Left lung (tissue), 10 donors: ENCODE data around the gene CCHCR1. TPM values are rescaled to one million over a fixed set of nuclear protein-coding genes. Genes with fewer than 3 reads are reported as not detected.

Experiments used
- ATAC-seq: fragments of 200-7000 bp; cut with Tn5 transposase; one replicate; pipeline ENCODE4 v1.9.1; 2020; ENCODE audit warnings: moderate library complexity
- DNase-seq, 4 donors: peaks; one replicate each; pipeline ENCODE4 v3.0.0-alpha.2; 2013 to 2020
- H3K27ac ChIP-seq, 2 donors: fragments of 200-600 bp; sonication (generic) in 1 of 2; one replicate each; pipeline versions ENCODE4 v1.5.0 to v1.8.0; 2020 to 2021
- H3K27me3 ChIP-seq, 2 donors: fragments of 200-600 bp; sonication (generic) in 1 of 2; one replicate each; pipeline versions ENCODE4 v1.5.0 to v1.8.0; 2020 to 2021
- H3K36me3 ChIP-seq, 2 donors: fragments of 200-600 bp; sonication (generic) in 1 of 2; one replicate each; pipeline versions ENCODE4 v1.5.0 to v1.8.0; 2020 to 2021
- H3K4me1 ChIP-seq, 2 donors: fragments of 200-600 bp; one replicate each; pipeline ENCODE4 v1.8.0; 2021
- H3K4me3 ChIP-seq, 2 donors: fragments of 200-600 bp; sonication (generic) in 1 of 2; one replicate each; pipeline versions ENCODE4 v1.5.0 to v1.8.0; 2020 to 2021; ENCODE audit warnings: mild to moderate bottlenecking in 1 of 2
- H3K9me3 ChIP-seq, 2 donors: fragments of 200-600 bp; sonication (generic) in 1 of 2; one replicate each; pipeline versions ENCODE4 v1.5.0 to v1.8.0; 2020 to 2021
- intact Hi-C, 2 donors: fragments of 100-400 bp; cut with DNase I; formaldehyde crosslinking; loops; one replicate each; pipeline versions ENCODE4 v1.11.2 to v1.14.2; 2022
- polyA plus RNA-seq, 6 donors: library from polyadenylated mRNA; unstranded; fragments of 120-200 nt; gene quantifications; one replicate each; pipeline ENCODE4 v1.2.1, GENCODE V29; 2013; ENCODE audit not compliant: insufficient read length in 6 of 6
- total RNA-seq, 2 donors: library from RNA; stranded (reverse); fragmentation: NEBNext Ultra II Directional; extraction: Animal tissue kit (Norgen Biotek cat#: 25700); gene quantifications; one replicate each; pipeline ENCODE4 v1.2.1, GENCODE V29; 2021
- TF ChIP-seq, protein P1 (sequence below), 2 donors: fragments of 200-600 bp; sonication (generic) in 1 of 2; IDR thresholded peaks; one replicate each; pipeline versions ENCODE4 v1.5.0 to v1.8.0; 2021; ENCODE audit warnings: antibody characterized with exemption in 2 of 2
- donor health status: DM: no; HTN: yes; CAD: no.
- donor health status: DM: no; HTN: no; CAD: no.

CCHCR1 gene
- total and polyA plus RNA-seq, 8 donors: 18.9 to 38.8 (median 35.1) TPM

- ATAC-seq (no peak), DNase-seq (no peak)
- TF ChIP-seq, protein P1, sequence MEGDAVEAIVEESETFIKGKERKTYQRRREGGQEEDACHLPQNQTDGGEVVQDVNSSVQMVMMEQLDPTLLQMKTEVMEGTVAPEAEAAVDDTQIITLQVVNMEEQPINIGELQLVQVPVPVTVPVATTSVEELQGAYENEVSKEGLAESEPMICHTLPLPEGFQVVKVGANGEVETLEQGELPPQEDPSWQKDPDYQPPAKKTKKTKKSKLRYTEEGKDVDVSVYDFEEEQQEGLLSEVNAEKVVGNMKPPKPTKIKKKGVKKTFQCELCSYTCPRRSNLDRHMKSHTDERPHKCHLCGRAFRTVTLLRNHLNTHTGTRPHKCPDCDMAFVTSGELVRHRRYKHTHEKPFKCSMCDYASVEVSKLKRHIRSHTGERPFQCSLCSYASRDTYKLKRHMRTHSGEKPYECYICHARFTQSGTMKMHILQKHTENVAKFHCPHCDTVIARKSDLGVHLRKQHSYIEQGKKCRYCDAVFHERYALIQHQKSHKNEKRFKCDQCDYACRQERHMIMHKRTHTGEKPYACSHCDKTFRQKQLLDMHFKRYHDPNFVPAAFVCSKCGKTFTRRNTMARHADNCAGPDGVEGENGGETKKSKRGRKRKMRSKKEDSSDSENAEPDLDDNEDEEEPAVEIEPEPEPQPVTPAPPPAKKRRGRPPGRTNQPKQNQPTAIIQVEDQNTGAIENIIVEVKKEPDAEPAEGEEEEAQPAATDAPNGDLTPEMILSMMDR (IDR thresholded peaks at IDR 0.05): no peak
Observed at GRCh38 chr6:31118178-31118577, 39.4 kb downstream of the CCHCR1 start.

DNA sequence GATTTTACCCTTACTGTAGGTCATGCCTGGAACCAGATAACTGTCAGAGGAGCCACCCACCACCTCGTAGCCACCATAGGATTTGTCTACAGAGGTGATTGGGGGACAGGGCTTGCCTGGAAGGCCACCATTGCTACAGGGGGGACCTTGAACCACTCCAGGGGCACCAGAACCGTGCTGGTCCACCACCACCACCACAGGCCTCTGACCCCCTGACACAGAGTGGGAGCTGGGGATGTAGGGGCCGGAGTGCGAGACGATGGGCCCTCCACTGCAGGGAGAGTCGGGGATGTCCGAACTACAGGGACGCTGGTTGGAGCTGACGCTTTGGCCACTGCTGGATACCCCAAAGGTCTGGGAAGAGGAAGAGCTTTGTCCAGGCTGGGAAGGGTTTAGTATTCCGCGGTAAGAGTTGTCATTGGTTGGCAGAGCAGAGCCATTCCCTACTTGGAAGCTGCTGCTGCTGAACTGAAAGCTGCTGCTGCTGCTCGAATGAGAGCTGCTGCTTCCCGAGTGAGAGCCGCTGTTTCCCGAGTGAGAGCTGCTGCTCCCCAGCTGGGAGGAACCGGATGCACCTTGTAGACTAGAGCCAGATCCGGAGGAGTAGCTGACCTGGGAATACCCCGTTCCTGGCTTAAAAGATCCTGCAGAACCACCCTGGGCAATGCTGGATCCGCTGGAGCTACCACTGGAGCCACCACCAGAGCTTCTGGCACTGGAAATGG lies 40.8 kb downstream of the CCHCR1 start:
- no peaks in the 10 kb centered on the region for H3K36me3 ChIP-seq
- H3K4me1 ChIP-seq: peaks cover 11 to 25% of the 10 kb centered on the region in 2 donors
- TF ChIP-seq, protein P1 (IDR thresholded peaks at IDR 0.05): no peak
- H3K27me3 ChIP-seq: no peaks in the 10 kb centered on the region
- intact Hi-C loops: no loop called here
- ATAC-seq (no peak), DNase-seq (no peak)
- no peak overlapping the region for H3K4me3 ChIP-seq
- H3K9me3 ChIP-seq: no peaks in the 10 kb centered on the region
- H3K27ac ChIP-seq: no peak overlapping the region

More at GRCh38 chr6:31118178-31118577, 39.4 kb downstream of the CCHCR1 start:
- Histone ChIP-seq H3K4me3 (no peak overlapping the region), H3K9me3 (no peaks in the 10 kb centered on the region), H3K27ac (no peak overlapping the region), H3K4me1 (peaks cover 11 to 38% of the 10 kb centered on the region in 2 donors), H3K27me3 (no peaks in the 10 kb centered on the region), H3K36me3 (no peaks in the 10 kb centered on the region)
- intact Hi-C loops: no loop called here

- no peaks in the 10 kb centered on the region for H3K36me3 ChIP-seq
Observed at GRCh38 chr6:31115941-31116560, 41.6 kb downstream of the CCHCR1 start.

DNA sequence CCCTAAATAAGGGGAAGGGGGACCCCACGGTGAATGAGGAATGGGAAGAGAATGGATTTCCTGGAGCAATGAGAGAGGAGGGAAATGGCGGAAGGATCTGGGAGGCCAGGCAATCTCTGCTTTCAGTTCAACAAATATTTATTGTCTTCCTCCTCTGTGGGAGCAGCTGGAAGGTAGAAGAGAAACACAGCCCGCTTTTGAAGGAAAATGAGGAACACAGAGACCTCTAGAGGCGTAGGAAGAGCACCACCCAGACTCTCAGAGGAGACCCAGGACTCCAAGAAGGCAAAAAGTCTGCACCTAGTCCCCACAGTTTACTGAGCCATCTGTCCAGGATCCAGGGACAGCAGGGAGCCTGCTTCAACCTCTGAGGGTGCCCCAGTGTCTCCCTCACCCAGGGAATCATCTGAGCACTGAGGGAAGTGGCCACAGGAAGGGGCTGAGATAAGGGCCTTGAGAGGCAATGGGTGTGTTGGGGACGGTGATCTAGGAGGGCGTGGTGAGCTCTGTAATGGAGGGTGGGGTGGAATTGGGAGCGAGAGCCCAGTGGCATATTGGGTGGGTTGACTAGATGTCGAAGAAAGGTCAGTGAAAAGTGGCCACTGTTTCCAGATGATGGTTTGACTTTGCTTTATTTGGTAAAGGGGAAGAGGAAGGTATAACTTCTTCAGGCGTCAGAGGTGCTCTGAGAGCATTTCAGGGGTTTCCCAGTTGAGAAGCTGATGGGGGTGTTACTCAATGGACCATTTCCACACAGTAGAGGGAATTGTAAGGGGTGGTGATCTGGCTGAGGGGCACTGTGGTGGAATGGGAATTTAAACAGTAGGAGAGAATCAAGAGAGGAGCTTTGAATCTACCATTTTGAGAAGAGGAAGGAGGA lies 42.4 kb downstream of the CCHCR1 start:
- no peak for DNase-seq

More at GRCh38 chr6:31115941-31116560, 41.6 kb downstream of the CCHCR1 start:
- intact Hi-C loops: no loop called here
- DNase-seq: no peak
- Histone ChIP-seq H3K4me1 (peaks cover 11 to 22% of the 10 kb centered on the region in 2 donors), H3K27me3 (no peaks in the 10 kb centered on the region), H3K4me3 (no peak overlapping the region), H3K9me3 (no peaks in the 10 kb centered on the region), H3K27ac (no peak overlapping the region)
- TF ChIP-seq, protein P1 (IDR thresholded peaks at IDR 0.05): no peak
- ATAC-seq: no peak

More for the DNA sequence above, 42.4 kb downstream of the CCHCR1 start:
- Histone ChIP-seq H3K36me3 (no peaks in the 10 kb centered on the region), H3K9me3 (no peaks in the 10 kb centered on the region), H3K4me1 (peaks cover 11 to 22% of the 10 kb centered on the region in 2 donors), H3K27me3 (no peaks in the 10 kb centered on the region), H3K4me3 (no peak overlapping the region), H3K27ac (peak overlapping the region; percentile 63 to 65)
- TF ChIP-seq, protein P1 (IDR thresholded peaks at IDR 0.05): no peak
- ATAC-seq: peak; percentile 68
- intact Hi-C loops: no loop called here
